BE2C (cell line): ENCODE results near the gene QRSL1.

Experiments
- DNase-seq: peaks from one replicate; pipeline ENCODE4 v3.0.0-alpha.2; 2020
- H3K27me3 ChIP-seq: fragments of 250-450 bp; sonication (Bioruptor Pico); 2 replicates; pipeline ENCODE4 v1.5.1; 2020; ENCODE audit warnings: mild to moderate bottlenecking
- H3K36me3 ChIP-seq: fragments of 250-450 bp; sonication (Bioruptor Pico); 2 replicates; pipeline ENCODE4 v1.5.1; 2020; ENCODE audit warnings: mild to moderate bottlenecking
- H3K4me1 ChIP-seq: fragments of 250-450 bp; sonication (Bioruptor Pico); 2 replicates; pipeline ENCODE4 v1.5.1; 2020
- H3K4me3 ChIP-seq: 2 replicates; pipeline ENCODE4 v1.5.1; 2011; ENCODE audit warnings: low read depth, low read length
- H3K9me3 ChIP-seq: fragments of 250-450 bp; sonication (Bioruptor Pico); 2 replicates; pipeline ENCODE4 v1.5.1; 2020
- TF ChIP-seq, protein P1 (sequence below): IDR thresholded peaks from 2 replicates; pipeline ENCODE4 v1.5.1; 2012; ENCODE audit warnings: mild to moderate bottlenecking, low read depth, low read length

Gene QRSL1

DNA sequence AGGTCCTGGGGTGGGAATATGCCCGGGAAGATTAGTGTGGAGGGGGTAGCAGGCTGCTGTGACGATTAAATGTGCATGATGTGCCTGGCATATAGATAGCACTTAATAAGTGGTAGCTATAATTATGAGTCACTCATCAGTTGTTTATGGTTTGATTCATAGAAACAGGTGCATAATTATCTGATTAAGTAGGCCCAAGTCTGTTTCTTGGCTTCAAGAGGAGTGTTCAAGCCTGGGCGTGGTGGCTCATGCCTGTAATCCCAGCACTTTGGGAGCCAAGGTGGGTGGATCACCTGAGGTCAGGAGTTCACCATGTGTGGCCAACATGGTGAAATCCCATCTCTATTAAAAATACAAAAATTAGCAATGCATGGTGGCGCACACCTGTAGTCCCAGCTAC is 74.9 kb downstream of the QRSL1 start:
- TF ChIP-seq, protein P1, sequence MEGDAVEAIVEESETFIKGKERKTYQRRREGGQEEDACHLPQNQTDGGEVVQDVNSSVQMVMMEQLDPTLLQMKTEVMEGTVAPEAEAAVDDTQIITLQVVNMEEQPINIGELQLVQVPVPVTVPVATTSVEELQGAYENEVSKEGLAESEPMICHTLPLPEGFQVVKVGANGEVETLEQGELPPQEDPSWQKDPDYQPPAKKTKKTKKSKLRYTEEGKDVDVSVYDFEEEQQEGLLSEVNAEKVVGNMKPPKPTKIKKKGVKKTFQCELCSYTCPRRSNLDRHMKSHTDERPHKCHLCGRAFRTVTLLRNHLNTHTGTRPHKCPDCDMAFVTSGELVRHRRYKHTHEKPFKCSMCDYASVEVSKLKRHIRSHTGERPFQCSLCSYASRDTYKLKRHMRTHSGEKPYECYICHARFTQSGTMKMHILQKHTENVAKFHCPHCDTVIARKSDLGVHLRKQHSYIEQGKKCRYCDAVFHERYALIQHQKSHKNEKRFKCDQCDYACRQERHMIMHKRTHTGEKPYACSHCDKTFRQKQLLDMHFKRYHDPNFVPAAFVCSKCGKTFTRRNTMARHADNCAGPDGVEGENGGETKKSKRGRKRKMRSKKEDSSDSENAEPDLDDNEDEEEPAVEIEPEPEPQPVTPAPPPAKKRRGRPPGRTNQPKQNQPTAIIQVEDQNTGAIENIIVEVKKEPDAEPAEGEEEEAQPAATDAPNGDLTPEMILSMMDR, result no peak
- Histone ChIP-seq H3K9me3 (peaks cover 6% of the 10 kb centered on the region; the same call in 1 of the 2 replicates), H3K36me3 (no peaks in the 10 kb centered on the region), H3K4me3 (no peak overlapping the region), H3K27me3 (no peaks in the 10 kb centered on the region), H3K4me1 (peaks cover 7% of the 10 kb centered on the region; the same call in 1 of the 2 replicates)
- DNase-seq, result no peak

DNA sequence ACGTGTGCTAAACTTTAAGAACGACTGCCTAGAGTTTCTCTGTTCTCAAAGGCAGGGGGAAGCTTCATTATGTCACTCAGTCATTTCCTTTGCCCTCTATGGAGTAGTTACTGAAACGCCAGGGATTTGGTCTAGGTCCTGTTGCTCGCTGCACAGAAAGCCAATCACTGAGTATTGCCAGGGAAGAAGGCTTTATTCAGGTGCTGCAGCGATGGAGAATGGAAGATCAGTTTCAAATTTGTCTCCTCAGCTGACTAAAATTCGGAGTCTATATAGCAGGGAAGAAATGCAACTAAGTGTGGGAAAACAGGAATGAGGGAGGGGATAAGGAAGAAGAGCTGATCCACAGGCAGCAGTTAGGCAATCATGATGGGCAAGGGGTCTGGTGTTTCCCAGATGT is 75.8 kb downstream of the QRSL1 start:
- H3K27me3 ChIP-seq, result no peaks in the 10 kb centered on the region
- H3K9me3 ChIP-seq, result peaks cover 6% of the 10 kb centered on the region; the same call in 1 of the 2 replicates
- H3K36me3 ChIP-seq, result no peaks in the 10 kb centered on the region
- peaks cover 7% of the 10 kb centered on the region; the same call in 1 of the 2 replicates for H3K4me1 ChIP-seq
- no peak overlapping the region for H3K4me3 ChIP-seq
- DNase-seq, result no peak
- TF ChIP-seq, protein P1, result no peak

DNA sequence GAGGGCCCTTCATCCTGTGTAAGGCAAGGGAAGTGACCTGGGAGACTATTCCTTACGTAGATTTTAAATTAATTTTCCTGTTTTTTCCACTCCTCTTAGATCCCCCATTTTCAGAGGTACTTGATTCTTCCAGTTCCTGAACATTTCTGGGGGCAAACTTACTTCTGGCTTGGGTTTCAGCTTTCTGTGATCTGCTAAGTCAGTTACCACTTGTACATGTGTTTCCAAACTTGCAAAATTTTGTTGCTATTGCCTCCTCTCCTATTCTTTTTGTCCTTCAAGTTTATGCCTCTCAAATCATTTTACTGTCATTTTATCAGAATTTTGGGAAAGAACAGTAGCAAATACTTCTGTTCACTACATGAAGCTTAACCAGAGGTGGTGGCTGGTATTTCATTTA is 81.2 kb downstream of the QRSL1 start:
- Histone ChIP-seq H3K4me1 (no peaks in the 10 kb centered on the region), H3K9me3 (peaks cover 3% of the 10 kb centered on the region; the same call in 1 of the 2 replicates), H3K36me3 (no peaks in the 10 kb centered on the region), H3K27me3 (no peaks in the 10 kb centered on the region; the same call in 1 of the 2 replicates), H3K4me3 (no peak overlapping the region)
- TF ChIP-seq, protein P1, result no peak
- DNase-seq, result no peak

DNA sequence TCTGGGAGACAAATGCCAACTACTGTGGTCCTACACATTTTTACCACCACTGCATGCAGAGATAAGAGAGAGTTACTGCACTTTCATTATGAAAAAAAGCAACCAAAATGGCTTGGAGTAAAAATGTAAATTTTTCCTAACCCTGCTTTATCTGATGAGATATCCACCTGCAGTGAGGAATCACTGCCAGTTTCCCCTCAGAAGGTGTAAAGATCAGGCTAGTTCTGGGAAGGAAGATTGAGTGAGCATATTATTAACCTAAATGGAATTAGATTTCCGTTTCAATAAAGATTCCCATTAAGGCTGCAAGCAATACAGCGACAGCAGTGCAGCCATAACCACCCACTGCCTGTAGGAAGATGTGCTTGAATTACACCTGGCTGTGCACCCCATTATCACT is 84.9 kb downstream of the QRSL1 start:
- Histone ChIP-seq H3K36me3 (no peaks in the 10 kb centered on the region), H3K4me3 (no peak overlapping the region), H3K4me1 (no peaks in the 10 kb centered on the region), H3K9me3 (no peaks in the 10 kb centered on the region), H3K27me3 (no peaks in the 10 kb centered on the region; the same call in 1 of the 2 replicates)
- no peak for DNase-seq
- TF ChIP-seq, protein P1, result no peak

DNA sequence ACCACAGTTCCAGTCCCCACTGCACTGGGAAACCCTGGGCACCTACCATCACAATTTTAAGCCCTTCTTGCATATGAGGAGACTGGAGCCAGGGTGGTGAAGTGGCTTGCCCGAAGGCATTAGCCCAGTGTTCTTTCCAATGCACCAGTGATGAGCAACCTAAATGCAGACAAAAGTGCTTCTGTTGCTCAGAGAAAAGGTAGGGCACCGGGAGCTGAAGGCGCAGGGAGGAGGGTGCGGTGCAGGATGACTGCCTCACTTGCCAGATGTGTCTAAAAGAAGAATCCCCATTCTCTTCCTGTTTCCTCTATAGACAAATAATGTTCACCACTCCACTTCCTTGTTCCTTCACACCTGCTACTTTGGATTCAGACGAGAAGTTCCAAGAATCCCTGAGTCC is 86.5 kb downstream of the QRSL1 start:
- DNase-seq, result no peak
- no peak overlapping the region for H3K4me3 ChIP-seq
- no peaks in the 10 kb centered on the region for H3K4me1 ChIP-seq
- H3K36me3 ChIP-seq, result no peaks in the 10 kb centered on the region
- H3K9me3 ChIP-seq, result no peaks in the 10 kb centered on the region
- TF ChIP-seq, protein P1, result no peak
- H3K27me3 ChIP-seq, result no peaks in the 10 kb centered on the region; the same call in 1 of the 2 replicates

DNA sequence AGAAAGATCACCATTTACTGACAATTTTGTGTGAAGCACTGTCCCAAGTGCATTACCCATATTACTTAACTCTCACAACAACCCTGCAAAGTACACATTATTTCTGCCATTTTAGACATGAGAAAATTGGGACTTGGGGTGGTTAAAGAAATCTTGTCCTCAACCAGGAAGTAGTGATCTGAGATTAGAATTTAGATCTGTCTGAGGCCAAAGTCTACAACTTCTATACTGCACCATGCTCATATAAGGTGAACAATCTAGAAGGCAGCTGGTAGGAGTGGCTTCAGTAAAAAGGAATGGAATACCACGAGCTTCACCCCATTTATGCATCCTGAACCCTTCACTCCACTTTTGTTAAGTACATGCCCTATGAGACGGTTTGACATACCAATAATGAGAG is 87.6 kb downstream of the QRSL1 start:
- no peaks in the 10 kb centered on the region; the same call in 1 of the 2 replicates for H3K27me3 ChIP-seq
- TF ChIP-seq, protein P1, result no peak
- no peaks in the 10 kb centered on the region for H3K36me3 ChIP-seq
- no peak for DNase-seq
- no peak overlapping the region for H3K4me3 ChIP-seq
- no peaks in the 10 kb centered on the region; the same call in 1 of the 2 replicates for H3K4me1 ChIP-seq
- no peaks in the 10 kb centered on the region for H3K9me3 ChIP-seq
